Thyroid gland (tissue), 4 donors: ENCODE results near the gene PHF11.

Source experiments
- CTCF ChIP-seq, 6 experiments: fragments of 200-600 bp in 3 of 6; fragments of 450-650 bp in 3 of 6; sonication (generic) in 3 of 6; IDR thresholded peaks; one replicate each; pipeline ENCODE4 v1.5.1; 2016 to 2019; ENCODE audit warnings: antibody characterized with exemption in 6 of 6, mild to moderate bottlenecking in 2 of 6, inconsistent platforms in 1 of 6, moderate library complexity in 1 of 6
- POLR2A ChIP-seq, 2 donors: fragments of 450-650 bp; IDR thresholded peaks; one replicate each; pipeline ENCODE4 v1.6.1; 2017; ENCODE audit warnings: antibody characterized with exemption in 2 of 2, mild to moderate bottlenecking in 2 of 2, moderate library complexity in 1 of 2

- TF ChIP-seq POLR2A (IDR thresholded peaks at IDR 0.05) (no peak), CTCF (IDR thresholded peaks at IDR 0.05) (peak in 2 of 6 experiments; percentile 13 to 28)
Observed at GRCh38 chr13:49517461-49517860, 21.7 kb downstream of the PHF11 start.
